Endothelial cell of umbilical vein (primary cell): Measurements from ENCODE around the gene FGFR4. TPM values are rescaled to one million over a fixed set of nuclear protein-coding genes. Genes with fewer than 3 reads are reported as not detected.

Experiments used
- BruUV-seq: library from RNA; stranded (reverse); fragments of 400-500 nt; replicated peaks from 2 replicates; lab custom pipeline; 2021; lab: Mats Ljungman, UMichigan
- CTCF ChIA-PET: fragments of 300-600, 350-600 bp; sonication (Branson Sonifier 250); formaldehyde crosslinking; loops from one replicate; lab custom pipeline; 2021; ENCODE audit warnings: antibody characterized with exemption, inconsistent platforms; lab: Charles Lee
- POLR2A ChIA-PET: fragments of 300-600, 350-600 bp; sonication (Branson Sonifier 250); formaldehyde crosslinking; loops from one replicate; lab custom pipeline; 2021; ENCODE audit warnings: antibody characterized with exemption, inconsistent platforms; lab: Charles Lee
- DNase-seq: peaks from one replicate; pipeline ENCODE4 v3.0.0-alpha.2; 2011; ENCODE audit warnings: low read depth, low spot score
- FAIRE-seq: peaks from 2 replicates; lab custom pipeline; 2011; peaks lifted over from hg19 to GRCh38; lab: Jason Lieb, UNC
- H2AFZ ChIP-seq: 2 replicates; pipeline ENCODE4 v1.6.0; 2012; ENCODE audit warnings: low read depth, low read length, control low read depth, inconsistent platforms
- H3K27ac ChIP-seq: 2 replicates; pipeline ENCODE4 v1.5.1; 2011; ENCODE audit warnings: low read depth, mild to moderate bottlenecking, control low read depth, low read length, moderate library complexity; ENCODE audit not compliant: insufficient read depth
- H3K27me3 ChIP-seq, 2 experiments: 2 replicates each; pipeline versions ENCODE4 v1.6.0 to v1.6.1; 2011; ENCODE audit warnings: low read length in 2 of 2, mixed read lengths in 1 of 2; ENCODE audit not compliant: control insufficient read depth in 2 of 2, insufficient read depth in 2 of 2
- H3K36me3 ChIP-seq, 2 experiments: 2 replicates in 1 of 2; 3 replicates in 1 of 2; pipeline ENCODE4 v1.5.1; 2011; ENCODE audit warnings: low read length in 2 of 2, mild to moderate bottlenecking in 1 of 2, moderate library complexity in 1 of 2; ENCODE audit not compliant: control insufficient read depth in 2 of 2, insufficient read depth in 2 of 2; ENCODE audit errors: extremely low read depth in 1 of 2
- H3K4me1 ChIP-seq: 3 replicates; pipeline ENCODE4 v1.5.1; 2011; ENCODE audit warnings: mild to moderate bottlenecking, low read length; ENCODE audit not compliant: control insufficient read depth, insufficient read depth; ENCODE audit errors: extremely low read depth
- H3K4me2 ChIP-seq: 2 replicates; pipeline ENCODE4 v1.6.1; 2011; ENCODE audit warnings: low read length, control low read depth, mixed read lengths; ENCODE audit not compliant: insufficient read depth
- H3K4me3 ChIP-seq, 3 experiments: fragments of 200-600 bp in 1 of 3; sonication (generic), shearing (Covaris generic) in 1 of 3; replicated peaks in 1 of 3; 2 replicates each; pipeline ENCODE4 v1.5.1; 2011 to 2016; ENCODE audit warnings: control low read depth in 3 of 3, low read length in 3 of 3, mild to moderate bottlenecking in 2 of 3, inconsistent platforms in 1 of 3, low read depth in 1 of 3, moderate library complexity in 1 of 3; ENCODE audit not compliant: insufficient read depth in 1 of 3
- H3K79me2 ChIP-seq: 2 replicates; pipeline ENCODE4 v1.6.0; 2012; ENCODE audit warnings: low read length, inconsistent platforms; ENCODE audit not compliant: control insufficient read depth, insufficient read depth
- H3K9ac ChIP-seq: replicated peaks from 2 replicates; pipeline ENCODE3; 2011; ENCODE audit warnings: low read length, control low read depth; ENCODE audit not compliant: insufficient read depth; ENCODE audit errors: extremely low read depth
- H3K9me1 ChIP-seq: replicated peaks from 3 replicates; pipeline ENCODE4 v1.6.0; 2011; ENCODE audit warnings: mild to moderate bottlenecking, low read length; ENCODE audit not compliant: control insufficient read depth, insufficient read depth; ENCODE audit errors: extremely low read depth
- H3K9me3 ChIP-seq: replicated peaks from 2 replicates; pipeline ENCODE4 v1.5.1; 2012; ENCODE audit warnings: low read length, inconsistent platforms; ENCODE audit not compliant: control insufficient read depth, insufficient read depth
- H4K20me1 ChIP-seq: replicated peaks from 2 replicates; pipeline ENCODE3; 2011; ENCODE audit warnings: mild to moderate bottlenecking, low read length; ENCODE audit not compliant: control insufficient read depth, insufficient read depth; ENCODE audit errors: extremely low read depth
- EZH2 ChIP-seq: IDR thresholded peaks from 2 replicates; pipeline ENCODE4 v1.6.1; 2012; ENCODE audit warnings: borderline replicate concordance, low read depth, mild to moderate bottlenecking, moderate library complexity, low read length, inconsistent platforms; ENCODE audit not compliant: severe bottlenecking
- FOS ChIP-seq: IDR thresholded peaks from 2 replicates; pipeline ENCODE4 v1.6.1; 2011; ENCODE audit warnings: mild to moderate bottlenecking, low read length, moderate library complexity, borderline replicate concordance; ENCODE audit not compliant: insufficient read depth
- GATA2 ChIP-seq: IDR thresholded peaks from 2 replicates; pipeline ENCODE4 v1.7.0; 2011; ENCODE audit warnings: low read depth, mild to moderate bottlenecking, moderate library complexity, mixed read lengths, low read length; ENCODE audit not compliant: insufficient read length, insufficient read depth
- JUN ChIP-seq: IDR thresholded peaks from 2 replicates; pipeline ENCODE4 v1.6.1; 2011; ENCODE audit warnings: borderline replicate concordance, low read depth; ENCODE audit not compliant: insufficient read length, insufficient read depth
- MYC ChIP-seq: IDR thresholded peaks from one replicate; pipeline ENCODE4 v1.6.1; 2011; ENCODE audit warnings: mild to moderate bottlenecking, low read depth, low read length
- POLR2A ChIP-seq: IDR thresholded peaks from 2 replicates; pipeline ENCODE4 v1.6.1; 2012; ENCODE audit warnings: low read depth, mild to moderate bottlenecking, control low read depth, low read length
- POLR2AphosphoS5 ChIP-seq: IDR thresholded peaks from 2 replicates; pipeline ENCODE4 v1.6.1; 2012; ENCODE audit warnings: low read depth, mild to moderate bottlenecking, control low read depth, low read length, moderate library complexity; ENCODE audit not compliant: insufficient read depth
- dilution Hi-C: fragments of 300-500 bp; cut with MboI; formaldehyde crosslinking; loops from one replicate; pipeline ENCODE4 v1.15.0; 2019; ENCODE audit warnings: low sequenced_read_pairs; ENCODE audit not compliant: extremely low pct_ligation_motif_present
- intact Hi-C: fragments of 100-400 bp; cut with micrococcal nuclease; formaldehyde crosslinking; loops from one replicate; pipeline ENCODE4 v1.10.0; 2022
- polyA plus RNA-seq, 4 experiments: library from polyadenylated mRNA; depleted of rRNA in 3 of 4; stranded (reverse) in 3 of 4; unstranded in 1 of 4; fragments of >200 nt; gene quantifications; 2 replicates each; pipeline versions ENCODE4 v1.2.1 to v1.2.3, GENCODE V29; 2011 to 2012; ENCODE audit warnings: missing spikeins in 1 of 4
- total RNA-seq: library from RNA; stranded (reverse); gene quantifications from 2 replicates; pipeline ENCODE4 v1.2.3, GENCODE V29; 2021
- TF ChIP-seq, protein P1 (sequence below), 2 donors: IDR thresholded peaks; 1 replicate in 1 of 2; 2 replicates in 1 of 2; pipeline ENCODE4 v1.5.1; 2011; ENCODE audit warnings: low read length in 2 of 2, mild to moderate bottlenecking in 2 of 2, moderate library complexity in 2 of 2, control low read depth in 1 of 2, inconsistent platforms in 1 of 2, low read depth in 1 of 2; ENCODE audit not compliant: insufficient read depth in 1 of 2; ENCODE audit errors: extremely low read depth in 1 of 2
- TF ChIP-seq, protein P2 (sequence below): IDR thresholded peaks from 2 replicates; pipeline ENCODE4 v1.6.1; 2011; ENCODE audit not compliant: insufficient read depth, insufficient read length

Gene FGFR4
- total and polyA plus RNA-seq, 2 donors (not counting 3 experiments of a cell fraction or from before 2014, with no cell fraction given): 1.9 to 2.9 TPM

DNA sequence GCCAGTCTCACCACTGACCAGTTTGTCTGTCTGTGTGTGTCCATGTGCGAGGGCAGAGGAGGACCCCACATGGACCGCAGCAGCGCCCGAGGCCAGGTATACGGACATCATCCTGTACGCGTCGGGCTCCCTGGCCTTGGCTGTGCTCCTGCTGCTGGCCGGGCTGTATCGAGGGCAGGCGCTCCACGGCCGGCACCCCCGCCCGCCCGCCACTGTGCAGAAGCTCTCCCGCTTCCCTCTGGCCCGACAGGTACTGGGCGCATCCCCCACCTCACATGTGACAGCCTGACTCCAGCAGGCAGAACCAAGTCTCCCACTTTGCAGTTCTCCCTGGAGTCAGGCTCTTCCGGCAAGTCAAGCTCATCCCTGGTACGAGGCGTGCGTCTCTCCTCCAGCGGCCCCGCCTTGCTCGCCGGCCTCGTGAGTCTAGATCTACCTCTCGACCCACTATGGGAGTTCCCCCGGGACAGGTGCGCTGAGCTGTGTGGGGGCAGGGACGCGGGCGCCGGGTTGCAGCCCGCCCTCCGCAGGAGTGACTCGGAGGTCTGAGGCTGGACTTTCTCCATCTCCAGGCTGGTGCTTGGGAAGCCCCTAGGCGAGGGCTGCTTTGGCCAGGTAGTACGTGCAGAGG lies 6.5 kb downstream of the FGFR4 start:
- FAIRE-seq (no peak), DNase-seq (no peak)
- no TSS peak for BruUV-seq
- peaks cover 42% of the 10 kb centered on the region for H3K4me1 ChIP-seq
- H3K79me2 ChIP-seq: no peaks in the 10 kb centered on the region
- H2AFZ ChIP-seq: no peak overlapping the region
- H3K9ac ChIP-seq: no peak overlapping the region
- intact Hi-C loops: no loop called here
- ChIA-PET POLR2A (no interaction called here), CTCF (interaction anchor here (2.1 kb wide), 1 partner anchor 19 kb away, joined by 6 read pairs; no protein-coding TSS in a partner anchor)
- no peaks in the 10 kb centered on the region for H3K9me1 ChIP-seq
- H3K36me3 ChIP-seq: no peaks in the 10 kb centered on the region
- no peak overlapping the region for H3K27ac ChIP-seq
- H3K4me3 ChIP-seq: no peak overlapping the region
- no peaks in the 10 kb centered on the region for H4K20me1 ChIP-seq
- H3K27me3 ChIP-seq: no peaks in the 10 kb centered on the region
- TF ChIP-seq FOS (no peak), POLR2A (no peak), MYC (no peak), EZH2 (no peak), GATA2 (no peak), POLR2AphosphoS5 (no peak), JUN (no peak)
- TF ChIP-seq, protein P1, sequence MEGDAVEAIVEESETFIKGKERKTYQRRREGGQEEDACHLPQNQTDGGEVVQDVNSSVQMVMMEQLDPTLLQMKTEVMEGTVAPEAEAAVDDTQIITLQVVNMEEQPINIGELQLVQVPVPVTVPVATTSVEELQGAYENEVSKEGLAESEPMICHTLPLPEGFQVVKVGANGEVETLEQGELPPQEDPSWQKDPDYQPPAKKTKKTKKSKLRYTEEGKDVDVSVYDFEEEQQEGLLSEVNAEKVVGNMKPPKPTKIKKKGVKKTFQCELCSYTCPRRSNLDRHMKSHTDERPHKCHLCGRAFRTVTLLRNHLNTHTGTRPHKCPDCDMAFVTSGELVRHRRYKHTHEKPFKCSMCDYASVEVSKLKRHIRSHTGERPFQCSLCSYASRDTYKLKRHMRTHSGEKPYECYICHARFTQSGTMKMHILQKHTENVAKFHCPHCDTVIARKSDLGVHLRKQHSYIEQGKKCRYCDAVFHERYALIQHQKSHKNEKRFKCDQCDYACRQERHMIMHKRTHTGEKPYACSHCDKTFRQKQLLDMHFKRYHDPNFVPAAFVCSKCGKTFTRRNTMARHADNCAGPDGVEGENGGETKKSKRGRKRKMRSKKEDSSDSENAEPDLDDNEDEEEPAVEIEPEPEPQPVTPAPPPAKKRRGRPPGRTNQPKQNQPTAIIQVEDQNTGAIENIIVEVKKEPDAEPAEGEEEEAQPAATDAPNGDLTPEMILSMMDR (IDR thresholded peaks at IDR 0.05; ENCODE audit: extremely low read depth in 1 of 2, insufficient read depth in 1 of 2, low read depth in 1 of 2, low read length in 2 of 2): no peak
- TF ChIP-seq, protein P2, sequence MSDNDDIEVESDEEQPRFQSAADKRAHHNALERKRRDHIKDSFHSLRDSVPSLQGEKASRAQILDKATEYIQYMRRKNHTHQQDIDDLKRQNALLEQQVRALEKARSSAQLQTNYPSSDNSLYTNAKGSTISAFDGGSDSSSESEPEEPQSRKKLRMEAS: no peak
- no peak overlapping the region for H3K4me2 ChIP-seq
- dilution Hi-C loops: no loop called here
- no peaks in the 10 kb centered on the region for H3K9me3 ChIP-seq
